Kidney tubule cell (primary cell): ENCODE results near the gene HHATL.
A peak's percentile ranks its signal among the peaks of the same experiment; 100 is the strongest.

Experiments used
- DNase-seq: peaks from one replicate; pipeline ENCODE4 v3.0.0-alpha.2; 2018; ENCODE audit warnings: low spot score

The HHATL gene

GRCh38 chr3:42684632-42685362 lies 17.8 kb downstream of the HHATL start:
- DNase-seq, result no peak

GRCh38 chr3:42683875-42684598 lies 18.6 kb downstream of the HHATL start:
- DNase-seq, result peak; percentile 90

- no peak for DNase-seq
Observed at GRCh38 chr3:42682301-42683070, 20.1 kb downstream of the HHATL start.

GRCh38 chr3:42681361-42682038 lies 21.1 kb downstream of the HHATL start:
- no peak for DNase-seq

- no peak for DNase-seq
Observed at GRCh38 chr3:42680806-42681205, 21.8 kb downstream of the HHATL start.

- no peak for DNase-seq
Observed at GRCh38 chr3:42680271-42680670, 22.3 kb downstream of the HHATL start.

DNA sequence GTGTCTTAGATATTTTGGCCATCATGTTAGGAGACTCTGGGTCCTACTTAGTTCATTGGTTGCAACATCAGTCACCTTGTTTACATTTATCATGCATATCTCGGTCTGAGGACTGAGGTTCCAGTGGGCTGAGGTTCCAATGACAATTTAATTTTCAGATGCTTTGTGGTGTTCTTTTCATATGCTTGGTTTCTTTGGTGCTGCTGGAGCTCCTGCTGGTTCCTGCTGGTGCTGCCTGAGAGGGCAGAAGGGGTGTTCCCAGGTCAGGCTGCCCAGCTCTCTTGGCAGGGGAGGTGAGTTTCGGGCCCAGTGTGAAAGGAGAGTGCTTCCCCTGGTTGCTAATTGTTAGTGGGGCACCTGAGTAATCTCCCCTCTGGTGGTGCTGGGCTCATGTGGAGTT lies 24.2 kb downstream of the HHATL start:
- DNase-seq, result no peak

GRCh38 chr3:42675909-42676308 lies 26.7 kb downstream of the HHATL start:
- DNase-seq, result no peak

DNA sequence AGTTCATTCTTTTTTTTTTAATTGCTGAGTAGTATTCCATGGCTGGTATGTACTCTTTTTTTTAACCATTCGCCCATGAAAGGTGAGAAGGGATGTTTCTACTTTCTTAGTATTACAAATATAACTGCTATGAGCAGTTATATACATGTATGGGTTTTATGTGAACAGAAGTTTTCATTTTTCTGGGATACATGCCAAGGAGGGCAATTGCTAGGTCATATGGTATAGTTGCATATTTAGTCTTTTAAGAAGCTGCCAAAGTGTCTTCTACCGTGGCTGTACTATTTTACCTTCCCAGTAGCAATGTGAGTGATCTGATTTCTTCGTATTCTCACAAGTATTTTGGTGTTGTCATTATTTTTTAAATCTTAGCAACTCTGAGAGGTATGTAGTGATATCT lies 28.5 kb downstream of the HHATL start:
- no peak for DNase-seq

- no peak for DNase-seq
Observed at GRCh38 chr3:42673082-42673481, 29.5 kb downstream of the HHATL start.

DNA sequence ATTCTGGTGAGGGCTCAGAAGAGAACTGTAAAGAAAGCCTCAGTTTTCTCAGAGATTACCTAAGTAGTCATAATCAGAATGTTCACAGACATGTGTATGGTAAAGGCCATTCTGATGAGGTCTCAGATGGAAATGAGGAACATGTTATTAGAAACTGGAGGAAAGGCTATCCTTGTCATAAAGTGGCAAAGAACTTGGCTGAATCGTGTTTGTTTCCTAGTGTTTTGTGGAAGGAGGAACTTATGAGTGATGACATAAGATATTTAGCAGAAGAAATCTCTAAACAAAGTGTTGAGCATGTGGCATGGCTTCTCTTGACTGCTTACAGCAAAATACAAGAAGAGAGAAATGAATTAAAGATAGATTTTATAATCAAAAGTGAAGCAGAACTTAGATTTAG lies 30.1 kb downstream of the HHATL start:
- DNase-seq, result no peak

- DNase-seq, result no peak
Observed at GRCh38 chr3:42670670-42671069, 31.9 kb downstream of the HHATL start.

GRCh38 chr3:42670051-42670576 lies 32.5 kb downstream of the HHATL start:
- DNase-seq, result no peak

DNA sequence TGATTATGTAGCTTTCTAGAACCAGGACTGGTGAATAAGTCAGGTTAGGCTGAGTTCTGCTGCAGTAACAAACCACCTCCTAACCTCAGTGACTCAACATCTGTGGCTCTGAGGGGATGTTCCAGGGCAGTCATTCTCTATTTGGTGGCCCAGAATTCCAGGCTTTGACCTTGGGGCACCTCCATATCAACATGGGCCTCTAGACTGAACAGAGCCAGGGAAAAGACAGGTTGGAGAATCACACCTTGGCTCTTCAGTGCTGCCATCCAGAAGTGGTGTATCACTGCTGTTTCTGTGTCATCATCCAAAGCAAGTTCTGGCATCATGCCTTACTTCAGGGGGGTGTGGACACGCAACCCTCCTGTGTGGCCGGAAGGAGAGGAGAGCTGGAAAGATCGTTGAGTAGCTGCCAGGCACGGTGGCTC lies 33.8 kb downstream of the HHATL start:
- no peak for DNase-seq

DNA sequence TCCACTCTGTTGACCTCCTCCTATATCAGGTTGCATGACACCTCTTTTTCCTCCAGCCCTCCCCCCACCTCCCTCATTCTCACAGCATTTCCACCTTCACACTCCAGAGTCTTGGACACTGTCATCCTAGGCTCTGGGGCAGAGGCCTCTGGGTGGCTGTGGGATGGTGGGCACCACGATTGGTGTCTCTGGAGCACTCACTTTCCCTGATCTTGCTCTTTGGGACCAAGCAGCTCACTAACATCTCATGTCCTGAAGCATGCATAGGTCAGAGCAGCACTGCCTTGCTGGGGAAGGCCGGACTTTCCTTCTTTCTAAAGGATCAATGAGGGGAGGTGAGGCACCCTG lies 34.2 kb downstream of the HHATL start:
- no peak for DNase-seq

GRCh38 chr3:42667523-42668412 lies 34.8 kb downstream of the HHATL start:
- DNase-seq, result no peak

GRCh38 chr3:42667096-42667522 lies 35.5 kb downstream of the HHATL start:
- no peak for DNase-seq

DNA sequence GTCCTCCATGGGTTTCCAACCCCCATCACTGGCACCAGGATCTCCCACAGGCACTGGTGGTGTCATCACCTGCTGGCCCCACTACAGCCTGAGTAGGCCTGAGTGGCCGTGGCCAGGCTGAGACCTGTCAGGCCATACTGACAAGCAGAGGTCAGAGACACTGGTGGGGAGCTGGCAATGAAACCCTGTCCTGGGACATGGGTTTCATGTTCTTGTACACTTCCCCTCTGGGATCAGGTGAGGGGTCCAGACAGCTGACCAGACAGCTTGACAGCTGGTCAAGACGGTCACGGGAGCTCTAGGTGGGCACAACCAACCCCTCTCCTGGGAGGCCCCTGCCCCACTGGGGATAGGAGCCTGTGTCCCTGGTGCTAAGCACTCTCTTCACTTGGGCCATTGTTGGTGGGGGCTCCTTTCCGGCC lies 36.0 kb downstream of the HHATL start:
- no peak for DNase-seq

- no peak for DNase-seq
Observed at GRCh38 chr3:42666022-42666421, 36.6 kb downstream of the HHATL start.

DNA sequence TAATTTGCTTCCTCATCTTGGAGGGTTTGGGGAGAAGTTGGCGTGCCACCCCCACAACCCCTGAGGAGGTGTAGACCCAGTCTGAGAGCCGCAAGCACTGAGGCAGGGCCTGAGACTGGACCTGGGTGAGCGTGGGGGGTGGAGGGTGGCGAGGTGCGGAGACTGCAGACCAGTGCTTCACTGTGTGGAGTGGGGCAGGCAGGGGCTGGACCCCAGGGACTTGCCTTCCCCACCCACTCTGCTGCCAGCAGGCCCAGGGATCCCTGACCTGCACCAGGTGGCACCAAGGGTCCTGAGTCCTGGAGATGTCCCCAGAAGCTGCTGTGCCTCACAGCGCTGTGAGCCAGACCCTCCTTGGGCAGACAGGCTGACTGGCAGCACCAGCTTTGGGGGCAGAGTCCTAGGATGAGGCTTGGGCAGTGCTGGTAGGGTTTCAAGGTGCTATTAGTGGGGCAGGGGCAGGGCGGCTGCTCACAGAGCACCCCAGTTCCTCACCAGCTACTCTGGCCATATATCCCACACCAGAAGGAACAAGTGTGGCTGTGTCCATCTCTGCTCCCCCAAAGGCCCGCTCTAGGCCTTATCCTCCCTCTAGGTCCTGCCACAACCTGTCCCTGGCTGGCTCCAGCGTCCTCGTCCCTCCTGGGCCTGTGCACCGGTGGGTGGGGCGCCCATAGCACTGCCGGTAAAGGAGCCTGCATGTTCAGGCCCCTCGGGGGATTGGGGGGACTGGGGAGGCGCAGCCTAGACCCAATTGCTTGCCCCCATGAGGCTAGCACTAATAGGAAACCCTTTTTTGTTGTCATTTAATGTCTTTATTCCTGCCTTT lies 37.3 kb downstream of the HHATL start:
- no peak for DNase-seq
